ENCODE results near the gene HYLS1. TPM values are rescaled to one million over a fixed set of nuclear protein-coding genes. Genes with fewer than 3 reads are reported as not detected.
"Not testable (repeated sequence)": the region's sequence is repeated elsewhere in the genome, so short reads cannot be mapped to it uniquely, and the experiment has no call there.

HYLS1 gene, protein sequence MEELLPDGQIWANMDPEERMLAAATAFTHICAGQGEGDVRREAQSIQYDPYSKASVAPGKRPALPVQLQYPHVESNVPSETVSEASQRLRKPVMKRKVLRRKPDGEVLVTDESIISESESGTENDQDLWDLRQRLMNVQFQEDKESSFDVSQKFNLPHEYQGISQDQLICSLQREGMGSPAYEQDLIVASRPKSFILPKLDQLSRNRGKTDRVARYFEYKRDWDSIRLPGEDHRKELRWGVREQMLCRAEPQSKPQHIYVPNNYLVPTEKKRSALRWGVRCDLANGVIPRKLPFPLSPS
- 10.2 TPM for polyA plus RNA-seq (2012; ENCODE audit: missing spikeins)

DNA sequence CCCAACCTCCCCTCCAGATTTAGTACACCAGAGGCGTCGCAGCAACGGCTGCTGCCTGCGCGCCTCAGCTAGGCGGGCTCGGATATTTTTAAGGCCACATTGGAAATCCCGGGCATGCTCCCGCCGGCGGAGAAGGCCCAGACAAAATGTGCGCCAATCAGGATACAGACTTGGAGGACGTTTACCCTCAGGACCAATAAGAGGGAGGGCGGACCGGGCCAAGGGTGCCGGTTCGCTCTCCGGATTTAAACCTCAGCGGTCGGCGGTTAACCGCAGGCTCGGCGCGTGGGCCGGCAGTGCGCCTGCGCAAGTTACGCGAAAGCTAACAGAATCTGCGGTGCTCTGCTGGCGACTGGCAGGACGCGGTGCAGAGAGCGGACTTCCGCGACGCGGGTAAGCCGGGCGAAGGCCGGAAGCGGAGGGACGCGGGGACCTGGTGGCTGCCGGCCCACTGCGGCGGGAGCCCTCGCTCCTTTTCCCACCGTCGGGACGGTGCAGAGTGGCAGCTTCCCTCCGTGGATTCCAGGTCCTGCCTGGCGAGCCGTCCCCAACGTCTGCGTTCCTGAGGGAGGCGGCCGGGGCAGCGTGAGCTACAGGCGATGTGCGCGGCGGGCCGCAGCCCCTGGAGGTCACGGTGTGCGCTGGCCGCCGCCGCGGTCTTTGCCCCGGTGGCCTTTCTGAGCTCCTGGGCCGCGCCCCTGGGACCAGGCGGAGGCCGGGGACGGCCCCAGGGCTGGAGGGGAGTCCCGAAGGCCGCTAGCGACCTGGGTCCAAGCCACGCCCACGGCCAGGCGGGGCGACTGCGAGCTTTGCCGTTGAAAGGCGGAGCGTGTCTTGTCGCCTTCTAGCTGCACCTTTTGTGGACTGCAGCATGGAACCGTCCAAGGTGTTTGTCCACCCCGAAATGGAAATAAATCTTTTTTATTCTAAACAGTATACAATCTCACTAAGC lies at the start of gene HYLS1:
Gene HYLS1, plus strand, starts transcription at position 296 of the 952 bp plus-strand sequence. CDS start 11,701 bp downstream, outside the sequence.
- TF ChIP-seq POLR2AphosphoS5 (IDR thresholded peaks at IDR 0.05; ENCODE audit: low read depth, low read length) (peak; percentile 50; the same call in 1 of the 2 replicates), POLR2A (IDR thresholded peaks at IDR 0.05; ENCODE audit: low read depth, low read length) (peak; percentile 75; the same call in 1 of the 2 replicates), TAF1 (IDR thresholded peaks at IDR 0.05; ENCODE audit: borderline replicate concordance, low read depth, low read length) (no peak; the same call in 1 of the 2 replicates)
- DNase-seq (ENCODE audit: insufficient read length): peak; percentile 90
- peak; percentile 100 for FAIRE-seq

DNA sequence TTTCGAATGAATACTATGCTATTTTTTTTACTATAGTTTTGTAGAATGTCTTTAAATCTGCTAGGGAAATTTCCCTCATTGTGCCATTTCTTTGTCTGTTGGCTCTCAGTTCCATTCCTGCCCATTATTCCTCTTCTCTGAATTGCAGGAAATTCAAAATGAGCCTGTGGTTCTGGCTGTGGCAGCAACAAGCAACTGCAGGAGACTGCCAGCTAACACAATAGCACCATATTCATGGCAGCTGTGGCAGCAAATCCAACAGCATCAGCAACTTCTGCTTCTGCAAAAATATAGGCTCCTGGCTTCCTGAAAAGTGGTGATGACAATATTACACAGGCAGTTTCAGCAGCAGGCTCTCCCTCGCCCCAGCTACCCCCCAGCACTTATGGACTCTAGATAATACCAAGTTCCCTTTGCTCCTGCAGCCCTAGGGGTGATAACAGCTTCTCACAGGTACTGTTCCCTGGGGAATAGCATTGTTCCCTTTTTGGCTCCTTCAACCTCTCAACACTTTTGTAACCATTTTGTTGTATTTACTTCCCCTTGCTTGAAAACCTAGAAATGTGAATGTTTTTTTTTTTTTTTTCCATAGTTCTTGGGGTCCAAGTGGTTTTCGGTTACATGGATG lies 45.0 kb upstream of the HYLS1 start:
- FAIRE-seq: no peak
- TF ChIP-seq POLR2AphosphoS5 (IDR thresholded peaks at IDR 0.05; ENCODE audit: low read depth, low read length) (no peak), TAF1 (IDR thresholded peaks at IDR 0.05; ENCODE audit: borderline replicate concordance, low read depth, low read length) (no peak), POLR2A (IDR thresholded peaks at IDR 0.05; ENCODE audit: low read depth, low read length) (no peak)

DNA sequence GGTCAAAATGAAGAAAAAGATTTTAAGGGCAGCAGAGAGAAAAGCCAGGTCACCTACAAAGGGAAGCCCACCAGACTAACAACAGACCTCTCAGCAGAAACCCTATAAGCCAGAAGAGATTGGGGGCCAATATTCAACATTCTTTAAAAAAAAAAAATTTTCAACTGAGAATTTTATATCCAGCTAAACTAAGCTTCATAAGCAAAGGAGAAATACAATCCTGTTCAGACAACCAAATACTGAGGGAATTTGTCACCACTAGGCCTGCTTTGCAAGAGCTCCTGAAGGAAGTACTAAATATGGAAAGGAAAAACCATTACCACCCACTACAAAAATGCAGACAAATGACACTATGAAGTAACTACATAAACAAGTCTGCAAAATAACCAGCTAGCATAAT lies 41.3 kb upstream of the HYLS1 start:
- FAIRE-seq: no peak
- TF ChIP-seq TAF1 (IDR thresholded peaks at IDR 0.05; ENCODE audit: borderline replicate concordance, low read depth, low read length): no peak
- TF ChIP-seq POLR2AphosphoS5 (IDR thresholded peaks at IDR 0.05; ENCODE audit: low read depth, low read length): no peak
- no peak for TF ChIP-seq POLR2A (IDR thresholded peaks at IDR 0.05; ENCODE audit: low read depth, low read length)
- no peak for DNase-seq (ENCODE audit: insufficient read length)

More for the DNA sequence above, 45.0 kb upstream of the HYLS1 start:
- DNase-seq (ENCODE audit: insufficient read length): no peak

DNA sequence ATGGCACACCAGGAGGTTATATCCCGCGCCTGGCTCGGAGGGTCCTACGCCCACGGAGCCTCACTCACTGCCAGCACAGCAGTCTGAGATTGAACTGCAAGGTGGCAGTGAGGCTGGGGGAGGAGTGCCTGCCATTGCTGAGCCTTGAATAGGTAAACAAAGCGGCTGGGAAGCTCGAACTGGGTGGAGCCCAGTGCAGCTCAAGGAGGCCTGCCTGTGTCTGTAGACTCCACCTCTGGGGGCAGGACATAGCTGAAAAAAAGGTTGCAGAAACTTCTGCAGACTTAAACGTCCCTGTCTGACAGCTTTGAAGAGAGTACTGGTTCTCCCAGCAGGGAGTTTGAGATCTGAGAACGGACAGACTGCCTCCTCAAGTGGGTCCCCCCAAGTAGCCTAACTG lies 29.8 kb upstream of the HYLS1 start:
- DNase-seq (ENCODE audit: insufficient read length); FAIRE-seq: not testable (repeated sequence)

DNA sequence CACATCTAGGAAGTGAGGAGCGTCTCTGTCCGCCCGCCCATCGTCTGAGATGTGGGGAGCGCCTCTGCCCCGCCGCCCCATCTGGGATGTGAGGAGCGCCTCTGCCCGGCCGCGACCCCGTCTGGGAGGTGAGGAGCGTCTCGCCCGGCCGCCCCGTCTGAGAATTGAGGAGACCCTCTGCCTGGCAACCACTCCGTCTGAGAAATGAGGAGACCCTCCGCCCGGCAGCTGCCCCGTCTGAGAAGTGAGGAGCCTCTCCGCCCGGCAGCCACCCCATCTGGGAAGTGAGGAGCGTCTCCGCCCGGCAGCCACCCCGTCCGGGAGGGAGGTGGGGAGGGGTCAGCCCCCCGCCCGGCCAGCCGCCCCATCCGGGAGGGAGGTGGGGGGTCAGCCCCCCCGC lies 24.7 kb upstream of the HYLS1 start:
- DNase-seq (ENCODE audit: insufficient read length); FAIRE-seq: not testable (repeated sequence)

DNA sequence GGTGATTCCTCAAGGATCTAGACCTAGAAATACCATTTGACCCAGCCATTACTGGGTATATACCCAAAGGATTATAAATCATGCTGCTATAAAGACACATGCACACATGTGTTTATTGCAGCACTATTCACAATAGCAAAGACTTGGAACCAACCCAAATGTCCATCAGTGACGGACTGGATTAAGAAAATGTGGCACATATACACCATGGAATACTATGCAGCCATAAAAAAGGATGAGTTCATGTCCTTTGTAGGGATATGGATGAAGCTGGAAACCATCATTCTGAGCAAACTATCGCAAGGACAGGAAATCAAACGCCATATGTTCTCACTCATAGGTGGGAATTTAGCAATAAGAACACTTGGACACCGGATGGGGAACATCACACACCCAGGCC lies 22.1 kb upstream of the HYLS1 start:
- not testable (repeated sequence) for FAIRE-seq; DNase-seq (ENCODE audit: insufficient read length)

DNA sequence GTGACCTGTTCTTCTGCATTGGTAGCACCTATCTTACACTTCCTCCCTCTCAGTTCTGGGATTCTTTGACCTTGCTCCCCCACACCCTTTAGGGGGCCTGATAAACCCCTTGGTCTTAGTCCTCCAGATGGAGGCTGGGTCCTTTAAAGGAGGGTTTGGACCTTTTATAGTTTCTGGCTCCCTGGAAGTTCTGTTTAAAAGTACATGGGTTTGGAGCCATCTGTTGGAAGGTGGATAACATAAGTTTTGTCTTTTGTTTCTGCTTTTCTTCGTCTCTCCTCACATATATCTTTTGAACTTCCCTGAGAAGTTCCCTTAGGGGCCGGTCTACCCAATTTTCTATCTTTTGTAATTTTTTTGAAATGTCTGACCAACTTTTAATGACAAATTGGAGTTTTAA lies 17.9 kb upstream of the HYLS1 start:
- DNase-seq (ENCODE audit: insufficient read length) (no peak), FAIRE-seq (no peak)
- no peak for TF ChIP-seq TAF1 (IDR thresholded peaks at IDR 0.05; ENCODE audit: borderline replicate concordance, low read depth, low read length)
- no peak for TF ChIP-seq POLR2A (IDR thresholded peaks at IDR 0.05; ENCODE audit: low read depth, low read length)
- TF ChIP-seq POLR2AphosphoS5 (IDR thresholded peaks at IDR 0.05; ENCODE audit: low read depth, low read length): no peak

DNA sequence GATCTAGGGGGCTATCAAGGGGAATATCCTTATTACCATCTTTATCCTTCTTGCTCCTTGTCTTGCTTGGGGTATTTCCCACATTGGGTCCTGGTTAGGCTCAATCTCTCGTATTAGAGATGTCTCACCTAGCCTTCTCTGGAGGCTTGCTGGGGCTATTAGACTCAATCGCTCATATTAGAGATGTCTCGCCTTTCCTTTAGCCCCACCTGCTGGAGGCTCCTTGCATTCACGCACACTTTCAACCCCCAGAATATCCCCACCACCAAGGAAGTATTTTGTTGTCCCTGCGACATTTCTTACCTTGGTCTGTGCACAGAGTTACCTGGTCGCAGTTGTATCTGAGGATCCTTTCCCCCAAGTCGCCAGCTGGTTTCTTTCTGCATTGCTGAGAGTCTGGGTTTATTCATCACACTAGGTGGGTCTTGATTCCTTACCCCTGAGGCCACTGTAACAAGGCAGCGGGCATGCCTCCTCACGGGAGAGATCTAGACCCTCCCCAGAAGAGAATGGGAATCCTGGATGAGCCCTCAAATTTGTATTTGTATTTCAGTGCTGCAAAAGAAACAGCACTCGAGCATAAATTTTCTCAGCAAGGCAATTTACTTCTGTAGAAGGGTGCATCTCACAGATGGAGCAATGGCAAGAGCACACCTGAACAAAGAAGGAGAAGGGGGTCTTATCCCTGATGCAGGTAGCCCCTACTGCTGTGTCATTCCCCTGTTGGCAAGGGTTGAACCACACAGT lies 15.9 kb upstream of the HYLS1 start:
- FAIRE-seq (peak; percentile 63), DNase-seq (ENCODE audit: insufficient read length) (no peak)
- TF ChIP-seq POLR2AphosphoS5 (IDR thresholded peaks at IDR 0.05; ENCODE audit: low read depth, low read length) (no peak), POLR2A (IDR thresholded peaks at IDR 0.05; ENCODE audit: low read depth, low read length) (no peak), TAF1 (IDR thresholded peaks at IDR 0.05; ENCODE audit: borderline replicate concordance, low read depth, low read length) (no peak)

DNA sequence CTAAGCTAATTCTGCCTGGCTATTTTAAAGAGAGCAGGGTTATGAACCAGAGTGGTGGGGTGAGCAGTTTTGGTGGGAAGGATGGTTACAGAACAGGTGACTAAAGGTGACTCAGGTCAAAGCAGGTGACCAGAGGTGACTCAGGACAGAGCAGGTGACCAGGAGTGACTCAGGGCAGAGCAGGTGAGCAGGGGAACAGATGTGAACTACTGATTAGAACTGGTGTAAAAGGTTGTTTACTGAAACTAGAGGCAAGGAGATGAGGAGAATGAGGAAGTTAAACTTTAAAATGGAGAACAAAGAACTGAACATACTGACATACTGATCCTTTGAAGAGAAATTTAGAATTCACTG lies 15.4 kb upstream of the HYLS1 start:
- no peak for FAIRE-seq
- DNase-seq (ENCODE audit: insufficient read length): no peak
- TF ChIP-seq TAF1 (IDR thresholded peaks at IDR 0.05; ENCODE audit: borderline replicate concordance, low read depth, low read length): no peak
- TF ChIP-seq POLR2A (IDR thresholded peaks at IDR 0.05; ENCODE audit: low read depth, low read length): no peak
- TF ChIP-seq POLR2AphosphoS5 (IDR thresholded peaks at IDR 0.05; ENCODE audit: low read depth, low read length): no peak

DNA sequence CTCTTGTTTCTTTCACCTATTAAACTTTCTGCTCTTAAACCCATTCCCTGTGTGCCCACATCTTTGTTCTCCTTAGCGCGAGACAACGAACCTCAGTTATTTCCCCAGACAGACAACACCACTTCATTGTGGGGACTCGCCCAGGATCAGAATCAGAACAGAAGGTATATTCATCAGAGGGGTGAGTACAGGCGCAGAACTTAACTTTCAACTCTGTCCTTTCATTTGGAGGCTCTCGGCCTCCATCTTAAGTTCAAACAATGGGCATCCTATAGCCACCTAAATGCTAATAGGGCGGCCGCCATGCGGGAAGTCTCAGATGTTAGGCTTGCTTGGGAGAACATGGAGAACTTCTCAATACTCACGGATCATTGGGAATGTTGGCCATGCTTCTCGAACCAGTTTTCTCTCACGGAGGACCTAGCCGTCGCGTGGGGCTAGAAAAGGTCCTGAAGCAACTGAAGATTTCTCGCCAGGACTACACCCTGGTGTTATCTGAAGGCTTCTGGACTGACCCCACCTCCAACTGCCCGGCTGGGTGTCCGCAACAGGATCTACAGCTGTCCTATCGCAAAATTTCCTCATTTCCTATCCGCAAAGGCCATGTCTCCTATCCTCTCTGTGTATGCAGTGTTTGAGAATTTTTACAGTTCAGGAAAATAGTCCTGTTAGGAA lies 13.4 kb upstream of the HYLS1 start:
- TF ChIP-seq TAF1 (IDR thresholded peaks at IDR 0.05; ENCODE audit: borderline replicate concordance, low read depth, low read length) (no peak), POLR2AphosphoS5 (IDR thresholded peaks at IDR 0.05; ENCODE audit: low read depth, low read length) (no peak), POLR2A (IDR thresholded peaks at IDR 0.05; ENCODE audit: low read depth, low read length) (no peak)
- no peak for FAIRE-seq

More for the DNA sequence above, 13.4 kb upstream of the HYLS1 start:
- no peak for DNase-seq (ENCODE audit: insufficient read length)
